Stimulated activated CD8-positive, alpha-beta memory T cell treated with anti-CD3 and anti-CD28 coated beads, Interleukin-15, amount 100 ng/mL, for 48 hours (primary cell): Measurements from ENCODE around the gene GVQW3.
"Not testable (repeated sequence)": the region's sequence is repeated elsewhere in the genome, so short reads cannot be mapped to it uniquely, and the experiment has no call there.

Source experiments
- DNase-seq, 2 donors: peaks; one replicate each; pipeline ENCODE4 v3.0.0-alpha.2; 2020; ENCODE audit warnings: low read depth in 2 of 2

GVQW3 gene

DNA sequence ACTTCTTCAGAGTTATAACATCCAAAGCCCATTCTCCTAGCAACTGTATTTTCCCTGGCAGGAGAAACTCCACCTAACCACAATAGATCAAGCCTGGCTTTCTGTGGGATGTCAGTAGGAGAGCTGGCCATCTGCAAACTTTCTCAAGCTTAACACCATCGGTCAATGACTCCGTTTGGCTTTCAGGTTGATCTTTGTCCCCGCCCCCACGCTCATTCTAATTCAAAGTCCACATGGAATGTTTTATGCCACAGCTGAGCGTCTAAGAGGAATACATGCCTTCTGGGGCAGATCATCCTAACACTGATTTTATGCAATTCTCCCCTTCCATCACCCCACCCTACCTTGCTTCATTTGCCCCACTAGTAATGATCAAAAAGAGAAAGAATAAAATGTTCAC lies 4.8 kb downstream of the GVQW3 start:
- DNase-seq: no peak

DNA sequence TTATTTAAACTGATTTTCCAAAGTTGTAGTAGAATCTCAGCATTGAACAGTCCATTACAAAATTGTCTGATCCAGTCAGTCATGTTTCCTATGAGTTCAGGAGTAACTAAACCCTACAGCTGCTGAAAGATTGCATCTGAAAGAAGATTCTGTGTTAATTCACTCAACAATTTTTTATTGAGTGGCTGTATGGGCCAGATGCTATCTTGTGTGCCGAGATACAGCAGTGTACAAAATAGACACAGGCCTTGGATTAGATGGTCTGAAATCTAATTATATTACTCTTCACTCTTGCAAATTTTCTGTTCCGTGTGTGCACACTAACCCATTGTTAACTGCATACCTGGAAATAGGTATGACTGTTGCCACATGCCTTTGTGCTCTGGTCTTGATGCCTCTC lies 7.3 kb downstream of the GVQW3 start:
- DNase-seq: no peak

DNA sequence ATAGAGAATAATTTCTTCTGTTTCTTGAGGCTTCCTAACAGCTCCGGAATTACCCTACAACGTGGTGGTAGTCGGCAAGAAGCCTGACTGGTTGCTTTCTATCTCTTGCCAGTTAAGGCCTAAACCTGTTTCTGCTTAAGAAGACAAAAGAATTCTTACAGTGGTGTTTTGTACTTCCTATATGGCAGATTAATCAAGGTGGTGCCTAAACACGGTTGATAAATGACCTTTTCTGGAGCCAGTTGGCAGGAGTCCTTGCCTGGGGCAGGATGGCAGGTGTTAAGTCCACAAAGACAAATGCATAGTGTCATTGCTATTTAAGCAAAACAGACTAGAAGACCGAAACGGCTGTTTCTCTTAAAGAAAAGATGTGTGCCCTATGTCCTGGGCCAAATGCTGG lies 9.9 kb downstream of the GVQW3 start:
- no peak for DNase-seq

GRCh38 chr11:76391811-76392475 lies 10.8 kb downstream of the GVQW3 start:
- no peak for DNase-seq

- DNase-seq: no peak
Observed at GRCh38 chr11:76392870-76393269, 11.7 kb downstream of the GVQW3 start.

DNA sequence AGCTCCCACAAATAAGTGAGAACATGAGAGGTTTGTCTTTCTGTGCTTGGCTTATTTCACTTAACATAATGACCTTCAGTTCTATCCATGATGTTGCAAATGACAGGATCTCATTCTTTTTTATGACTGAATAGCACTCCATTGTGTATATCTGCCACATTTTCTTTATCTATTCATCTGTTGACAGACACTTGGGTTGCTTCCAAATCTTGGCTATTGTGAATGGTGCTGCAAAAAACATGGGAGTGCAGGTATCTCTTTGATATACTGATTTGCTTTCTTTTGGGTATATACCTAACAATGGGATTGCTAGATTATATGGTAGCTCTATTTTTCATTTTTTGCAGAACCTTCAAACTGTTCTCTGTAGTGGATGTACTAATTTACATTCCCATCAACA lies 13.3 kb downstream of the GVQW3 start:
- no peak for DNase-seq

DNA sequence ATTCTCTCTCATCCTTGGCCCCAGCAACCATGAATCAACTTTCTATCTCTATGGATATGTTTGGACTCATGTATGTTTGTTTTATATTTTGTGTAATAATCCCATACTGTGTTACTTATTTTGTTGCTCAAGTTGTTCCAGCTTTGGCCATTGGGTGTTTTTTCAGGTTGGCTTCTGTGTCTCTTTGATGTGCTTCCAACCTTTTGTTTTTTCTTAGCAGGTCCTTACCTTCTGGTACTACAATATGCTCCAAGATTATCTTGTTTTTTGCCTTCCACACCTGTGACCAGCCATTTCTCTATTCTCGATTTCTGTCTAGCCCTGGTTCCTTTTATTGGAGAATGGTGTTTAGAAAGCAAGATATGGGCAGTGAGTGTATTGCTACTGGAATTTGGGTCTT lies 14.2 kb downstream of the GVQW3 start:
- DNase-seq: no peak

DNA sequence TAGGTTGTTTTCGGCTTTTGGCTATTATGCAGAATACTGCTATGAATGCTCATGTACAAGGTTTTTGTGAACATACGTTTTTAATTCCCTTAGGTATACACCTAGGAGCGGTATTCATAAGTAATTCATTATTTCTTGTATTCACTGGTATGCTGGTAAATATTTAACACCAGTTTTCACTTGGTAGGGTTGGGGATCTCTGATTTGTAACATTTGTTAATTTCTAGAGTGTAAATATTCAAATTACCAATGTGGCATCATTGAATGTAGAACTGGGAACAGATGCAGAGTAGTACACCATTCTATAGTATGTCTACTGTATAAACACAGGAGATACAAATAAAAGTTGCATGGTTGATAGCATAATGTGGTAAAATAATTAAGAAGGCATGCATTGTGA lies 16.3 kb downstream of the GVQW3 start:
- DNase-seq: no peak

- DNase-seq: no peak
Observed at GRCh38 chr11:76400967-76401366, 19.8 kb downstream of the GVQW3 start.

- not testable (repeated sequence) for DNase-seq
Observed at GRCh38 chr11:76401484-76401883, 20.4 kb downstream of the GVQW3 start.

- DNase-seq: no peak
Observed at GRCh38 chr11:76406359-76406758, 25.2 kb downstream of the GVQW3 start.

- no peak for DNase-seq
Observed at GRCh38 chr11:76408171-76408965, 27.2 kb downstream of the GVQW3 start.

DNA sequence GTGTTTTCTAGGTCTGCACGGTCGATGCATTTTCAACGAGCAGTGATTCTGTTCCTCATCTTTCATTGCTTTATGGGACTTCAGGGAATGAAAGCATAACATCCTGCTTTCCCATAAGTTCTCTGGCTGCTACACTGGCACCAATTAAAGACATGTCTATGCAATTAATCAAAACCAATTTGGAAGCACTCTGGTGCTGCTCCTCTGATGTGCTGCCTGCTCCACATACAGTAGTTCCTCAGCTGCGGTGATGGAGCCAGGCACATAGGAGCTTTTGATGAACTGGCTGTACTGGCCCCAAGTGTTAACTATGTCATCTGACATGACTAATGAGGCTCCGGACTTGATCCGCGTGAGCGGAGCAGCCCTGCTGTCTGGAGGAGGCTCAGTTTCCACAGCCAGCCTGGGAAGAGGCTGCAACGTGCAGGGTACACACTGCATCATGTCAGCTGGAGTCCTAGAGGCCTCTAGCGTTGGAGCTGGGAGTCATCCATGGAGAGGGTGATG lies 29.8 kb downstream of the GVQW3 start:
- no peak for DNase-seq

DNA sequence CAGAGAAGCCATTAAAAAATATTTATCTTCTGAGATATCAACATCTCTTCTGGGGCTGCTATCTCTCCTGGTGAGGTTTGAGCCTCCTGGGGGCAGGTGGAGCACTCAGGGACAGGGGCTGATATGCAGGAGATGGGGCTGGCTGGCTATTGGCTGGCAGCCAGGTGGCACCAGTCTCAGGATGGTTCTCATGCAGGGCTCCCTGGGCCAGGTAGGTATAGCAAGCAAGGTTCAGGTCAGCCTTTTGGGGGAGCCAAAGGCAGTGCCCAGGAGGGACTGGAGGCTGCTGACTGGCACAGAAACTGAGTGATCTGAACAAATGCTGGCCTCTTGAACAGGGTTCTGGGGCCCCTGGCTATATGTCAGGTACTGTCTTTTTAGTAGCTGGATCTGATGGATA lies 34.0 kb downstream of the GVQW3 start:
- DNase-seq: no peak

DNA sequence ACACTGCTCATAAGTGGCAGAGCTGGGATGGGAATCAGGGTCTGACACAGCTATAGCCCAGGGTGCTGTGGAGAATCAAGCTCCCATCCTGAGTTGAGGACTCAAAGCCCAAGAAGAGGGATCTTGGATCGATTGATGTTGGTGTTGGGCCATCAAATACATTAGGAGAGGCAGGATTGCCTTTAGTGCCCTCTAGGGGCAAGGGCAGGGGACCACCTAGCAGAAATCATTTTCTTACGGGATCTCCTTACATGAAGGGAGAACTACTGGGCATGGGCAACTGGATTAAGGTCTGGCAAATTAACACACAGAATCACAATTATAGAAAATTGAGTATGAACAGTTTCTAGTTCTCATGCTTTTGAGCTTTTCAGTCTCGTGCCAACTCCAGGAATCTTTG lies 38.8 kb downstream of the GVQW3 start:
- no peak for DNase-seq

DNA sequence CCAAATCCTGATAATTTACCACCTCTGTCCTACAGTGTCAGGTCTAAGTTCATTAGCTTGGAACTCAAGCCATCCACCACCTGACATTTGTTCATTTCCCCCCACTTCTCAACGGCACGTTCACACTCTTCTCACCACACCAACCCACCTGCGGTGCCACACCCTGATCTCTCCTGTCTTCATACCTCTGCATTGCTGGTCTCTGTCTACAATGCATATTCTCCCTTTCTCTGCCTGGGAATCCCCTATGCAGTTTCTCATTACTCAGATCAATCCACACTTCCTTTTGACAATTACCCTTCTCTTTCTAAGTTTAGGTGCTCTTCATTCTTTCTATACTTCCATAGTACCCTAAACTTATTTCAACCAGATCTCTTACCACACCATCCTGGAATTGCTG lies 43.3 kb downstream of the GVQW3 start:
- DNase-seq: peak in 1 of 2 donors; percentile 13

GRCh38 chr11:76424891-76425290 lies 43.8 kb downstream of the GVQW3 start:
- no peak for DNase-seq

DNA sequence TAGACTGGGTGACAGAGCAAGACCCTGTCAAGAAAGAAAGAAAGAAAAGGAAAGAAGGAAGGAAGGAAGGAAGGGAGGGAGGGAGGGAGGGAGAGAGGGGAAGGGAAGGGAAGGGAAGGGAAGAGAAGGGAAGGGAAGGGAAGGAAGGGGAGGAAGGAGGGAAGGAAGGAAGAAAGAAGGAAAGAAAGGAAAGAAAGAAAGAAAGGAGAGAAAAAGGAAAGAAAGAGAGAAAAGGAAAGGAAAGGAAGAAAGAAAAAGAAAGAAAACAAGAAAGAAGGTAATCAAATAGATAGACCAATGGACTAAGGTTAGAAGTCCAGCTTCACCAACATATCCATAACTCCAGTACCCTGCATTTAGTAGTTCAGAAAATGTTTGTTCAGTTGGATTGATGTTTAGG lies 45.5 kb downstream of the GVQW3 start:
- DNase-seq: no peak

GRCh38 chr11:76436020-76436419 lies 54.9 kb downstream of the GVQW3 start:
- DNase-seq: no peak

- no peak for DNase-seq
Observed at GRCh38 chr11:76443268-76443980, 62.3 kb downstream of the GVQW3 start.

- DNase-seq: no peak
Observed at GRCh38 chr11:76444065-76444383, 62.9 kb downstream of the GVQW3 start.

DNA sequence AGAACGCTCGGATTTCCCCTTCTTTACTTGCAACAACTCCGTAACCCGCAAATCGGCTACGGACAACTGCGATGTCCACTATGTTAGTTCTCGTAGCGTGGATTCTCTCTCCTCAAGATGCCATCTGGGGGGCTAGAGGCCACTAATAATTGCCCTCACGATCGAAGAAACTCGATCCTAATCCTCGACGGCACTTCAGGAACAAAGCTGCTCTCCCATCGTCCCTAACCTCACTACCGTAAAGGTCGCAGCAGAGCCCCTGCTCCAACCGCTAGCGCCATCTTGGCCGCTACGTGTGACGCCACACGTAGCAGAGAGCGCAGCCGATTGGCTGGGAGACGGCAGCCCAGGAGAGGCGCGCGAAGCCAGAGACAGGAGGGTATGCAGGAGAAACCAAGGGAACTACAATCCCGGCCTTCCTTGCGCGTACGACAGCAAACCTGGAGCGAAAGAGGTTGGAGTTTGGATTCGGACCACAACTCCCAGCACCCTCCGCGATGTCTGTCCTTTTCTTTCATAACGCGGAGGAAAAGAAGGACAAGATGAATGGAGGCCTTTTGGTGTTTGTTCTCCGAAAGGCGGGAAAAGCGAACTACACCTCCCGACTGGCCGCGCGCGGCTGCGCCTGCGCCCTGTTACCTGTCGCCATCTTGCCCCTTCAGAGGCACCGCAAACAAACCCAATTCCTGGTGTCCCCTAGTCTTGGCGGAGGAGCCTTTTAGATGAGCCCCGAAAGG lies 63.4 kb downstream of the GVQW3 start, which contains the start of gene EMSY:
Gene EMSY, plus strand, starts transcription at position 635 of the 737 bp plus-strand sequence. CDS start 1,921 bp downstream, outside the sequence.
- peak; percentile 89 for DNase-seq
